PC-9 (cell line): ENCODE data around the gene EEA1. TPM values are rescaled to one million over a fixed set of nuclear protein-coding genes. Genes with fewer than 3 reads are reported as not detected.
"Not testable (repeated sequence)": the region's sequence is repeated elsewhere in the genome, so short reads cannot be mapped to it uniquely, and the experiment has no call there.

Experiments used
- BruUV-seq: library from RNA; stranded (reverse); fragments of 400-500 nt; replicated peaks from 2 replicates; lab custom pipeline; 2021; lab: Mats Ljungman, UMichigan
- CTCF ChIA-PET: fragments of 300-600 bp; sonication (Branson Sonifier 250); formaldehyde crosslinking; loops from one replicate; lab custom pipeline; 2022; ENCODE audit warnings: antibody characterized with exemption; lab: Charles Lee
- POLR2A ChIA-PET: fragments of 300-600 bp; sonication (Branson Sonifier 250); formaldehyde crosslinking; loops from one replicate; lab custom pipeline; 2022; ENCODE audit warnings: antibody characterized with exemption; ENCODE audit not compliant: unreplicated experiment; lab: Charles Lee
- DNase-seq, 2 experiments: peaks; one replicate each; pipeline versions ENCODE4 v3.0.0 to v3.0.0-alpha.2; 2015 to 2022; ENCODE audit warnings: mixed read lengths in 1 of 2
- H2AFZ ChIP-seq: fragments of 200-600 bp; sonication (generic); 2 replicates; pipeline ENCODE4 v1.8.1; 2017; ENCODE audit warnings: antibody characterized with exemption
- H3F3A ChIP-seq: fragments of 200-600 bp; sonication (generic); 2 replicates; pipeline ENCODE4 v1.8.1; 2017; ENCODE audit warnings: antibody characterized with exemption, mild to moderate bottlenecking, low read depth; ENCODE audit not compliant: insufficient read depth
- H3K27ac ChIP-seq: fragments of 200-600 bp; sonication (generic); 2 replicates; pipeline ENCODE4 v1.6.1; 2016; ENCODE audit warnings: mixed run types
- H3K27me3 ChIP-seq: fragments of 200-600 bp; sonication (generic); 2 replicates; pipeline ENCODE4 v1.6.1; 2016; ENCODE audit warnings: low read depth, mixed run types; ENCODE audit not compliant: insufficient read depth
- H3K36me3 ChIP-seq: fragments of 200-600 bp; sonication (generic); 2 replicates; pipeline ENCODE4 v1.6.1; 2016; ENCODE audit warnings: low read depth, mixed run types
- H3K4me1 ChIP-seq: fragments of 200-600 bp; sonication (generic); replicated peaks from 2 replicates; pipeline ENCODE4 v1.6.1; 2016; ENCODE audit warnings: mixed run types; ENCODE audit not compliant: insufficient read depth
- H3K4me2 ChIP-seq: fragments of 200-600 bp; sonication (generic); 2 replicates; pipeline ENCODE4 v1.6.1; 2017; ENCODE audit warnings: mixed run types
- H3K4me3 ChIP-seq: fragments of 200-600 bp; sonication (generic); 2 replicates; pipeline ENCODE4 v1.6.1; 2016; ENCODE audit warnings: mixed run types
- H3K79me2 ChIP-seq: fragments of 200-600 bp; sonication (generic); 2 replicates; pipeline ENCODE4 v1.6.1; 2017; ENCODE audit warnings: low read depth, mixed run types
- H3K9me2 ChIP-seq: fragments of 200-600 bp; sonication (generic); 2 replicates; pipeline ENCODE4 v1.8.1; 2017; ENCODE audit warnings: mild to moderate bottlenecking; ENCODE audit not compliant: insufficient read depth
- H3K9me3 ChIP-seq: fragments of 200-600 bp; sonication (generic); 2 replicates; pipeline ENCODE4 v1.8.1; 2016; ENCODE audit warnings: low read depth; ENCODE audit not compliant: insufficient read depth
- H4K20me1 ChIP-seq: fragments of 200-600 bp; sonication (generic); 2 replicates; pipeline ENCODE4 v1.8.1; 2017; ENCODE audit not compliant: insufficient read depth
- CTCF ChIP-seq: fragments of 200-600 bp; sonication (generic); conservative IDR thresholded peaks from 2 replicates; pipeline ENCODE4 v1.6.1; 2017; ENCODE audit warnings: mixed run types, antibody characterized with exemption, mild to moderate bottlenecking, moderate library complexity
- EZH2 ChIP-seq: fragments of 200-600 bp; sonication (generic); IDR thresholded peaks from 2 replicates; pipeline ENCODE4 v1.8.0; 2017; ENCODE audit warnings: antibody characterized with exemption, low read depth
- intact Hi-C: fragments of 100-400 bp; cut with micrococcal nuclease; formaldehyde crosslinking; loops from one replicate; pipeline ENCODE4 v1.10.0; 2022; ENCODE audit not compliant: unreplicated experiment
- total RNA-seq: library from RNA; stranded (reverse); gene quantifications from 2 replicates; pipeline ENCODE4 v1.2.3, GENCODE V29; 2021

EEA1 gene
- total RNA-seq, 1 experiment from 2014 or later: 15.7 TPM

- no peak overlapping the region for H3K27ac ChIP-seq
- no peak overlapping the region for H3K4me2 ChIP-seq
- ChIA-PET CTCF (no interaction called here), POLR2A (interaction anchor here (0.6 kb wide), 1 partner anchor 1864 kb away, joined by 3 read pairs; no protein-coding TSS in a partner anchor)
- H4K20me1 ChIP-seq: no peaks in the 10 kb centered on the region
- no peaks in the 10 kb centered on the region for H3K9me2 ChIP-seq
- H3K36me3 ChIP-seq: no peaks in the 10 kb centered on the region
- DNase-seq: no peak
- no peaks in the 10 kb centered on the region for H3K27me3 ChIP-seq
- TF ChIP-seq EZH2 (no peak), CTCF (no peak)
- H2AFZ ChIP-seq: no peak overlapping the region
- no peaks in the 10 kb centered on the region for H3K9me3 ChIP-seq
- H3K4me3 ChIP-seq: no peak overlapping the region
- H3K79me2 ChIP-seq: no peaks in the 10 kb centered on the region
- no TSS peak for BruUV-seq
- peaks cover 7% of the 10 kb centered on the region for H3K4me1 ChIP-seq
- intact Hi-C loops: no loop called here
- H3F3A ChIP-seq: no peaks in the 10 kb centered on the region; the same call in 1 of the 2 replicates
These were observed 171.4 kb downstream of the EEA1 start for GRCh38 chr12:92757597-92758121.

GRCh38 chr12:92756898-92757596 is 172.0 kb downstream of the EEA1 start:
- POLR2A ChIA-PET: no interaction called here
- Histone ChIP-seq H3F3A (no peaks in the 10 kb centered on the region; the same call in 1 of the 2 replicates), H3K4me2 (no peak overlapping the region), H3K9me3 (no peaks in the 10 kb centered on the region), H4K20me1 (no peaks in the 10 kb centered on the region), H3K27me3 (no peaks in the 10 kb centered on the region), H3K4me1 (peaks cover 7% of the 10 kb centered on the region), H3K27ac (no peak overlapping the region), H3K79me2 (no peaks in the 10 kb centered on the region), H3K4me3 (no peak overlapping the region), H3K36me3 (no peaks in the 10 kb centered on the region), H3K9me2 (no peaks in the 10 kb centered on the region), H2AFZ (no peak overlapping the region)
- intact Hi-C loops: no loop called here
- CTCF ChIA-PET: no interaction called here
- DNase-seq: no peak
- TF ChIP-seq EZH2 (no peak), CTCF (no peak)
- no TSS peak for BruUV-seq

DNA sequence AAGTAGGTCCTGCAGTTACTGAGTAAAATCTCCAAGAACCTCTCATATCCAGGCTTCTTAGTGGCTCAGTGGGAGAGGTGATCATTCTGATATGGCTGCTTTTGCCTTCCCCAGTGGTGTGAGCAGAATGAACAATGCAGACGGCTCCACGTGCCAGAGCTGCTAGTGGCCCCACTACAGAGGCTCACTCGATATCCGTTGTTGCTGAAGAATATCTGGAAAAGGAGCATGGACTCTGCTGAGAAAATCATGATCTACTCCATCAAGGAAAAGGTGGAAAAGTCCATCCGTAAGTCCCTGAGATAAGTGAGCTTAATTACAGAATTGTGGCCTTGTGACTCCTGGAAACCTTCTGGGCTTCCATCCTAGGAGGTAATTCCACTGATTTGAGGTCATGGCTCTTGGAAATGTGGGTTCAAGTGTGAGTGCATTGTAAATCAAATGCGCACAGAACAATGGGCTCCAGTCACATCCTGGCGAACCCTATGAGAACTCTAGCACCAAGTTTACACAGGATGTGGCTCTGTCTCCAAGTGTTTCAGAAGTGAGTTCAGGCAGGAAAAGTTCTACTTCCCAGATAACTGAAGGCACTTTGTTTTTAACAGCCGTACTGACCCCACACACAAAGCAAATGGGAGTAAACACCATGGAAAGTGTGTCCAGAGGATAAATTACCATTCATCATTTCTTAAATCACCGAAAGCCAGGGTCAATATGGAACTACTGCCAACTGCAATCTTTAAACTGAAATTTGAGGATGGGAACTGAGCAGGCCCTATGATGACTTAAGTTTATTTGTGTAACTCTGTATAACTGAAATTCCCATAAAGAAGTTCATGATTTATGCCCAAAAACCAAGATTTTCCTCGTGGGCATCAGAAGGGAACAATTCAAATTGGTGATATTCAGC is 174.9 kb downstream of the EEA1 start:
- Histone ChIP-seq H3K4me3 (no peak overlapping the region), H3K9me2 (no peaks in the 10 kb centered on the region), H4K20me1 (no peaks in the 10 kb centered on the region), H3K4me1 (no peaks in the 10 kb centered on the region), H3K27me3 (no peaks in the 10 kb centered on the region), H3K79me2 (no peaks in the 10 kb centered on the region), H3K27ac (no peak overlapping the region), H3K4me2 (no peak overlapping the region), H2AFZ (no peak overlapping the region), H3K9me3 (no peaks in the 10 kb centered on the region), H3K36me3 (no peaks in the 10 kb centered on the region), H3F3A (no peaks in the 10 kb centered on the region)
- ChIA-PET CTCF (no interaction called here), POLR2A (no interaction called here)
- no TSS peak for BruUV-seq
- intact Hi-C loops: no loop called here
- no peak for TF ChIP-seq CTCF
- no peak for TF ChIP-seq EZH2
- no peak for DNase-seq

GRCh38 chr12:92749691-92750090 is 179.4 kb downstream of the EEA1 start:
- intact Hi-C loops, H3K4me3 ChIP-seq, H3K4me2 ChIP-seq, H4K20me1 ChIP-seq, H2AFZ ChIP-seq, H3K9me3 ChIP-seq, H3K27me3 ChIP-seq, BruUV-seq, H3K9me2 ChIP-seq, H3K27ac ChIP-seq, H3K36me3 ChIP-seq, DNase-seq, POLR2A ChIA-PET, H3F3A ChIP-seq, H3K79me2 ChIP-seq, CTCF ChIA-PET: not testable (repeated sequence)
- peaks cover 13% of the 10 kb centered on the region for H3K4me1 ChIP-seq
